ENCODE data around the gene MAPK13.
"Not testable (repeated sequence)": the region's sequence is repeated elsewhere in the genome, so short reads cannot be mapped to it uniquely, and the experiment has no call there.

Gene MAPK13

DNA sequence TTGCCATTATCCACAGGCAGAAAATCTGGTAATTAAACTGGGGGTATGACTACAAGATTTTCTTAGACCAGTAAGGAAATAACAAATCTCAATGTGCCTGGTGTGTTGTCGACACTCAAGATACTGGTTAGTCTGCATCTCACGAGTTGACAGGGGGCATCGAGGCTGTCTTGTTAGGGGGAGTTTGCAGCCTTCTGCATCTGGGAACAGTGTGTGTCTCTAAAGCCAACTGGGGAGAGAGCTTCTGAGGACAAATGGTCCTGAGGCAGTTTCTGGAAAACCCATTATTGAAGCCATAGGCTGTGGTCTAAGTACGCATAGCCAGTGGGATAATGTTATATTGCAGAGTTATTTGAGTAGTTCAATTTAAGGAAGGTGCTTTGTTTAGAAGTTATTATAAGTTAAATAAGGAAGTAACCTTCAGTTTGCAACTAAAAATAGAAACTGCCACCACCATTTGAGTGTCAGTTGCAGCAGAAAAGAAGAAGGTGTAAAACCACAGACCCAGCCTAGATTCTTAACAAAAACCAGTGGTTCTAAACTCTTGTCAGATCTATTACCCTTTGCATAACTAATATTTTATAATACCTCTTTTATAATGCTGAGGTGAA is 15.4 kb upstream of the MAPK13 start:
- DNase-seq (ENCODE audit: low read depth in 1 of 2, low spot score in 1 of 2) = no peak

DNA sequence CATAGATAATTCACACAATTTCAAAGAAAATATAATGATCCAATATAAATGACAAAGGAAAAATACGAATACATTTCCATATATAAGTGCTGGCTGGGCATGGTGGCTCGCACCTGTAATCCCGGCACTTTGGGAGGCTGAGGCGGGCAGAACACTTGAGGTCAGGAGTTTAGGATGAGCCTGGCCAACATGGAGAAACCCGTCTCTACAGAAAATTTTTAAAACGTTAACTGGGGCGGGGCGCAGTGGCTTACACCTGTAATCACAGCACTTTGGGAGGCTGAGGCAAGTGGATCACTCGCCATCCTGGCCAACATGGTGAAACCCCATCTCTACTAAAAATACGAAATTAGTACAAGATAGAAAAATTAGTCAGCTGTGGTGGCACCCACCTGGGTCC is 14.9 kb upstream of the MAPK13 start:
- DNase-seq (ENCODE audit: low read depth in 1 of 2, low spot score in 1 of 2) = no peak

DNA sequence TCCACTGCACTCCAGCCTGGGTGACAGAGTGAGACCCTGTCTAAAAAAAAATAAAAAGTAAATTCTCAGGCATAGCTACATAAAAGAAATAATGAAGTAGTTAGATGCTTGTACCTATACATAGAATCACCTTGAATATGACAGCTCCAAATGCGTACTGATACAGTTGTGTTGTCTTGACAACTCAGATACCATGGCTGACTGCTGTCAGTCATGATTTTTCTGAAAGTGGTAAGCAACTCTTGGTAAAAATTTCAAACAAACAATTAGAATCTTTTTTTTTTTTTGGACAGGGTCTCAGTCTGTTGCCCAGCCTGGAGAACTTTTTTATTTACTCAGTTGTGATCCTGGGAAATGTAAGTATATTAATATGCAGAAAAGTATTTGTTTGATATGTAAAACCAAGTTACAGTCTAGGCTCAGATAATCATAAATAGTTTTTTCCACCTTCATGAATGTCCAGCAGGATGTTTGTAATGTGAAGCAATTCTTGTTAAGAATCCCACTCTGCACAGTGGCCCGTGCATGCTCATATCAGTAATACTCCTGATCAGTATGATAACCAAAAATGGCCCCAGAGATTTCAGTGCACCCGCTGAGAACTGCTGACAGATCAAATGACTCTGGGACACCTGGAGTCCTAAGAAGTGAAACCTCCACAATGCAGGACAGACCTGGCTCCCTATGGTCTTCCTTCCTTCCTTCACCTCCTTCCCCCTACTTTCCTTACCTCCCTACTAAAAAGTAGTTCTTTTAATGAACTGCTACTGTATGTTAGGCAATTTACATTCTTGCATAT is 14.0 kb upstream of the MAPK13 start:
- DNase-seq (ENCODE audit: low read depth in 1 of 2, low spot score in 1 of 2) = no peak

DNA sequence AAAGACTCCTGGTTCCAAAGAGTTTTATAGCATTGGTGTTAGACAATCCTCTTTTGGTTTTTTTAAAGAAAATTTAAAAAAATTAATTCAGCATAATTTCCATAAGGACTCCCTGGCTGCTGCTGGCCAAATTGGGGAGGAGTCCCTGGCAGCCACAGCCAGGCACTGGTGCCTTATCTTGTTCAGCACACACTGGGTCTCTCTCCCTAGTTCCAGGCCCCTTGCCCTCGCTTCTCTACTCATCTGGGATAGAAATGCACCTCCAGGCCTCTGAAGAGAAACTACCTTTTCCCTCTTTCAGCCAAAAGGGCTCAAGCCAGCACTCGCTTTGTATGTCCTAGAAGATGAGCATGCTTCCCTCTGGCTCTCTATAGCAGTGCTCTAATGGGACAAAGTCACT is 13.4 kb upstream of the MAPK13 start:
- DNase-seq (ENCODE audit: low read depth in 1 of 2, low spot score in 1 of 2) = no peak

DNA sequence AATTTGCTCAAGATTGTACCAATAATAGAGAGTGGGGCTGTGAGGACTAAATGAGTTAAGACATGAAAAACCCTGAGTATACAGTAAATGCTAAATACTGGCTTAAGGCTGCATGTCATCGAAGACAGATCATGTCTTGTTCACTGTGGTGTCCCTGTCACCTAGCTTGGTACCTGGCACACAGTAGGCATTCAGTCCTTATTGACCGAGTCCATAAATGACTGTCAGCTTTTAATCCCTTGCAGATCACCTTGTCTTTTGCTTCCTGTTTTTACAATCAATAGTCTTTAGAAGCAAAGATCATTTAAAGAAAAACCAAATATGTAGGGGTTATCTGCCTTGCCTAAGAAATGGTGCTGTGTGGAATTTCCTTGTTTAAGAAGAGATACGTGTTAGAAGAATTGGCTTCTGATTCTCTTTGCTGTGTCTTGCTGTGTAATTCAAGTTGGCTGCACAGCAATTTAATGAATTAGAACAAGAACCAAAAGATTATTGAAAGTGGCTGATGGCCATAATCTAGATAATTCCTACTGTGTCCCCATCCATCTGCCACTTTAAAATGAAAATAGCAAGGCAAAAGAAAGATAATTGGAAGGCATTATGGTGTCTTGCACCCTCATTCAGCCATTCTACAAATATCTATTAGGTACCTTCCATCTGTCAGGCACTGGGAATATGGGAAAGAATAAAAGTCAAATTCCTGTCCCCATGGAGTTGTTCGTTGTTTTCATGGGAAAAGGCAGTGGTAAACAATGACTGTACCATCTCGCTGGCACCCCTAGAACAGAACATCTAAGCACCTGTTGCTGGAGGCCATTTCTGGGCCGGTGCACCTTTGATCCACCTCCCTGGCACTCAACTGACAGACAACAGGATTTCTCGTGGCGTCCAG is 12.4 kb upstream of the MAPK13 start:
- DNase-seq (ENCODE audit: low read depth in 1 of 2, low spot score in 1 of 2) = no peak

DNA sequence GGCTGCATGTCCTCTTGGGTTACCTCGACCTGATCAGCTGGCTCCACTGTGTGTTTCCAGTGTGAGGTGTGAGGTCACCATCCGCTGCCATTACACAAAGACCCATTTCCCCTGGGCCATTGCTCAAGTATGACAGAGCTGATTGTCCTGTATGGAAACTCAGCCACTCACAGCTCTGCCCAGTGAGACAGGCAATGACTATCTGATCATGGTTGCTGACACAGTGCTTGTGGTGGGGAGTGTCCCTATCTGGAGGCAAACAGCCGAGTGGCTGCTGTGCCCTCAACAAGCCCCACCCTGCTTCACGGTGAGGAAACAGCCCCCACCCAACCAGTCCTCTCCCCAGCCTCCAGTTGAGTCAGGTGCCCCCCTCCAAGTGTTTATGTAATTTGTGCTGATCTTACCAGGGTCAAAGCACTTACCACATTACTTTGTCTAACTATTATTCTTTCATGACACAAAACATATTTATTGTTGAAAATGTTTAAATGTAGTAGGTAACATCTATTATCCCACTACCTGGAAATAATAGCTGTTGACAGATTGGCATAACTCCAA is 11.7 kb upstream of the MAPK13 start:
- DNase-seq (ENCODE audit: low read depth in 1 of 2, low spot score in 1 of 2) = peak in 1 of 2 donors; percentile 41

DNA sequence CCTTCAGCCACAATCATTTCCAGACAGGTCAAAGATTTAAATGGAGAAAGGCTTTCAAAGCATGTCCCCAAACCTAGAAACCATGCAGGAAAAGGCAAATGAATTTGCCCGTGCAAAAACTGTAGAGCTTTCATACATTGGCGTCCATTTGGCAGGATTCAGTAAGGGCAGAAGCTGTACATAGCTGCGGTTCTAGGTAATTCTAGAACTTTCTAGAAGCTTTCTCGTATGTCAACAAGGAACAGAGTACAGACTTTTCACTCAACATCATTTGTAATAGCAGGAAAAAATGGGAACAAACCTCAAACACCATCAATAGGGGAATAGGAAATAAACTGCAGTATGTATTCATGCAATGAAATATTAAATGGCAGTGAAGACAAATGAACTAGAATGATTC is 11.1 kb upstream of the MAPK13 start:
- no peak for DNase-seq (ENCODE audit: low read depth in 1 of 2, low spot score in 1 of 2)

DNA sequence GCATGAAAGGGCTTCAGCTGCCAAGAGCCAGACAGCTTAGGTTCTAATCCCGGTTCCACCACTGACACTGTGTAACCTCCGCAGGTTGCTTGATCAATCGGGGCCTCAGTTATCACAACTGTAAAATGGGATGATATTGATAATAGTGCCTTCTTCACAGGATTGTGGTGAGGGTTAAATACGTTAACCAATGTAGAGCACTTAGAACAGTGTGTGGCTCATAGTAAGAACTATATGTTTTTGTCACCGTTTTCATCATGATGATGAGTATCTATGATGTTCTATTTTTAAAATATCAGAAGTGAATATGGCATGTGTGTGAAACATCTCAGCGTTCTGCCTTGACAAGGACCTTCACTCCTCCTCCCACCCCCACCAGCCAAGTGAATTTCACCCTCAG is 10.3 kb upstream of the MAPK13 start:
- DNase-seq (ENCODE audit: low read depth in 1 of 2, low spot score in 1 of 2) = no peak

DNA sequence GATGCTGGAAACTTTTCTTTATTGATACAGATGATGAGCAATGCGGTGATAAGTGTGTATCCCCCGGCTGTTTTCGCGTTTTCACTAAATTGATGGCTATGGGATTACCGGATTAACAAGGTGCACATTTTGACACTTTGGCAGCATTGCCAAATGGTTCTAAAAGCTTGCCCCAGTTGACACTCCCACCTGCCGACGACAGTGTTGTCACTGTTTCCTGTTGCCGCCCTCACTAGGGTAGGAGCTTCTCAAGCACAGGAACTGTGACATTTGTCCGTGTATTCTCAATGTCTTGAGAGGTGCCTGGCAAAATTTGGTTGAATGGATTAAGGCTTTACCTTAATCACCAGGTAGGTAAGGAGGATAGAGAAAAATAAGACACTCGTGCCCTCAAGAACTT is 9.8 kb upstream of the MAPK13 start:
- peak; percentile 44 to 48 for DNase-seq (ENCODE audit: low read depth in 1 of 2, low spot score in 1 of 2)

DNA sequence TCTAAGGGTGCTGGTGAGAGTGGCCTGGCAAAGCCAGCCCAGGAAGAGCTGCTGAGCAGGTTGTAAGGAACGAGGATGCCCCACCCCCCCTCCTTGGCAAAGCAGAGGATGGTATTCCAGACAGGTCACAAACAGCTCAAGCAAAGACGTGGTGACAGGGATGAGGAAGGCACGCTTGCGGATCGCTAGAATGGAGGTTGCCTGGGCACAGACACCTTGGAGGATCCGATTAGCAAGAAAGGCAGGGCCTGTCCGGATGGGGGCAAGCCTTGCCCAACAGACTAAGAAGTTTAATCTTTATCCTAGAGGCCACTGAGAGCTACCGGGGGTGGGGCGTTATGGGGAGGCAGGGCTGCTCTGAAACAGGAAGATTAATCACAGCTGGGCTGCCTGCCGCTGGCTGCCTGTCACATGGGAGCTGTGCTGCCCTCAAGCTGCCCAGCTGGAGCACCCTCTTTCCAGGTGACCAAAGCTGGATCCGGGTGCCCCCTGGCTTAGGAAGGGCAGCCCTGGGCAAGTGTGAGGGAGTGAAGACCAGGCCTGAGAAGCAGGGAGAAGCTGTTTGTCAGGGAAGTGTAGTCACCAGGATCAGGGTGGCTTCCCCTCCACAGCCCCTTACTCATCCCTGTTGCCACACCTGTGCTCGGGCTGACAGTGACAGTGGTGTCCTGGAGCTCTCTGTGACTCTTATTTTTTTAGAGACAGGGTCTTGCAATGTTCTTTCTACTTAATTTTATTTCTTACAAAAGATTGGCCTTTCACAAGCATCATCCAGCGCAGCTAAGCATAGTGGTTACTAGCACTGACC is 9.1 kb upstream of the MAPK13 start:
- peak in 1 of 2 donors; percentile 35 for DNase-seq (ENCODE audit: low read depth in 1 of 2, low spot score in 1 of 2)

DNA sequence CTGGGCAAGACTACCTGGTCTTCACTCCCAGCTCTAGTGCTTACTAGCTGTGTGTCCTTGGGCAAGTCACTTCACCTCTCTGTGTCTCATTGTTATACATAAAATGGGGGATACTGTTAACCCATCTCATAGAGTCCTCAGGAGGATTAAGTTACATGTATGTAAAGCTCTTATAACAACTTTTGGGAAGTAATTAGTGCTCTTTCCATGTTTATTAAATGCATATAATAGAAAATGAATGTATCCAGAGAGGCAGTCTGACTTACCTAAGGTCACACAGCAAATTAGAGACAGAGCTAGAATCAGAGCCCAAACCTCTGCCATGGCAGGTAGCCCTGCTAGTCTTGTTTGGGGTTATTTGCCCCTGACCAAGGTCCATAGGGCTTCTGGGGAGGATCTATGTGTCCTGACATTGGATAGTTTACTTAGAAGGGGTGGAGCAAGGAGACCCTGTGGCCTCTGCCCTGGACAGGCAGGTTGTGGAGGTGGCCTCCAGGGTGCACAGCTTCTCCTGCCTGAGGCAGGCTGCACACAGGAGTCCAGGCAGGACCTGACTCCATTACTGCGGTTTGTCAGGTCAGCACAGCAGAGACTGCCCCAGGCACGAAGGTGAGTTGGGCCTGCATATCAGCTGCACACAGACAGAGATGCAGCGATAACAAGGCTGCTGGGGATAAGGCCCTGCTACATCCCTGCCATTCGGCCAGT is 8.4 kb upstream of the MAPK13 start:
- no peak for DNase-seq (ENCODE audit: low read depth in 1 of 2, low spot score in 1 of 2)

DNA sequence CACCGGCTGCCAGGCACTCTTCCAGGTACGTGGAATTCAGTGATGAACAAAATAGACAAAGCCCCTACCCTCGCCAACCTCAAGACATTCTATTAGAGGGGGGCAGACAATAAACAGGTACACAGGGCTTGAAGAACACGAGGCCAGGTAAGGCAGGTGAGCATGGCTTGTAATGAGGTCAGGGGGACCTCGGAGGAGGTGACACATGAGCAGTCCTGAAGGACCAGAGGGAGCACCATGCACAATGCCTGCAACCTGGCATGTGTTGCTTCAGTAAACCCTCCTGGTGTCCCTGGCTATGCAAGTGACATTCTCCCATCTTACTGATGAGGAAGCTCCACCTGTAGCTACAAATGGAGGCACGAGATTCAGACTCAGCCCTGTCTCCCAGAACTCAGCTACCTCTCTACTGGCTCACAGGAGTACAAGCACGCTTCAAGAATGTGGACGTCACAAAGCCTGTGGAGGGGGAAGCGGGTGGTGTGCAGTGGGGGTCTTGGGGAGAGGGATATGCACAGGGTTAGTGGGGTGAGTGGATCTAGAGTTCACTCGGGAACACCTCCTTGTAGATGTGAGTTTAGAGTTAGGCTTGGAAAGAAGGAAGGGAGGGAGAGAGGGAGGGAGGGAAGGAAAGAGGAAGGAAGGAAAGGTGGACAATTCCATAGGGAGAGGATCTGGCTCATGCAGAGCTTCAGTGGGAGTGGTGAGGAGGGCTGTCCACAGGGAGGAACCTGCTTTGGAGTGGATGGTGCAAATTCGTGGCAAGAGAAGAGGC is 7.6 kb upstream of the MAPK13 start:
- no peak for DNase-seq (ENCODE audit: low read depth in 1 of 2, low spot score in 1 of 2)

DNA sequence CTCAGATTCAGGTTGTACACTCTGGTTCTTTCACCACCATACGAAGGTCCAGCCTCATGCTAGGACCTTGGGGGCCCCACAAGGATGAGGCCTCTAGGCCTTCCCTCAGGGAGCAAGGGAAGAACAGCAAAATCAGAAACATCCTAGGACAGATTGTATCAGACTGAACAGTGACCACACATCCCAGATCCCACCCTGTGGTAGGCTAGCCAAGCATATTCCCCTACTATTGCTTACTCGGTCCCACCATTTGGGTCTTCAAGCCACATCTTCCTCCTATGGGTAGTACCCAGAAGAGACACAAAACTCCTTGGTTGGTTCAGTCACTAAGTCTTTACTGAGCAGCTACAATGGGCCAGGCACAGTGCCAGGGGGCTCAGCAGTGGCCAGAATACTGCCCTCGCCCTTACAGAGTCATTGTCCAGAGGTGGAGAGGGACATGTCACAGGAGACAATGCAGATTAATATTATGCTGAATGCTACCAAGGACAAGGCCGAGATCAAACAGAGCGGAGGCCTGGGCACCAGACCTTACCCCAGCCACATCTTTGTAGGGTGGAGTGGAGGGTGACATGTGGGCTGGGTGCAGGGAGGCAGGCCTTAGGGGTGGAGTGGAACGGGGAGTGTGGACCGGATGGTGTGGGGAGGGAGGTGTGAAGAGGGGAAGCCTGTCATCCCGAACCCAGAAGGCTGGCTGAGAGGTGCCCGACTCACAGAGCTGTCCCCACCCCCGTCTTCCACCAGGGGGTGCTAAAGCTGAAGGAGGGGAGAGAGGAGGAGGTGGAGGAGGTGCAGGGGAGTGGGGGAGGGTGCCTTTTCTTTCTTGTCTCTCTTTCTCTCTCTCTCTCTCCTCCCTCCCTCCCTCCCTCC is 6.8 kb upstream of the MAPK13 start:
- peak; percentile 77 to 81 for DNase-seq (ENCODE audit: low read depth in 1 of 2, low spot score in 1 of 2)

DNA sequence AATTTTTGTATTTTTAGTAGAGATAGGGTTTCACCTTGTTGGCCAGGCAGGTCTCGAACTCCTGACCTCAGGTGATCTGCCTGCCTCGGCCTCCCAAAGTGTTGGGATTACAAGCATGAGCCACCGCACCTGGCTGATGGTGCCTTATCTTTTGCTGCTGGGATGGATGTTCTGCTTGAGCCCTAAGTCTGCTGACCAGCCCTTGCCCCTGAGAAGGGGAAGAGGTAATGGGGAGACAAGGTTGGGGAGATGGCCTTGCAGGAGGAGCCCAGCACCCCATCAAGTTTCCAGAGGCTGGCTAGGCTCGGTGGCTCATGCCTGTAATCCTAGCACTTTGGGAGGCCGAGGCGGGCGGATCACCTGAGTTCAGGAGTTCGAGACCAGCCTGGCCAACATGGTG is 6.0 kb upstream of the MAPK13 start:
- DNase-seq (ENCODE audit: low read depth in 1 of 2, low spot score in 1 of 2) = not testable (repeated sequence)

DNA sequence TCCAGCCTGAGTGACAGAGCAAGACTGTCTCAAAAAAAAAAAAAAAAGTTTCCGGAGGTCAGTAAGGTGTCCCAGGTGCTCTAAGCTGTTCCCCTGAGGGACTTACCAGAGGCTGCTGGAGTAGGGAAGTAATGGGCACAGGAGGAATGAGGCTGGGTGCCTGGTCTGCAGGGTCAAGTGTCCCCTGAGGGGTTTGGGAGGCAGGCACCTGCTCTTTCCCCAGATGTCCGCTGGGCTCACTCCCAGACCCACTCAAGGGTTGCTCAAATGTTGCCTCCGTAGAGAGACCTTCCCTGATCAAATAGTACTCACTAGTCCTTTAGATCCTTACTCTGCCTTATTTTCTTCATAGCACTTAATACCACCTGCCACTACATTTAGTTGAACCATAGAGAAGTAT is 5.4 kb upstream of the MAPK13 start:
- DNase-seq (ENCODE audit: low read depth in 1 of 2, low spot score in 1 of 2) = no peak

DNA sequence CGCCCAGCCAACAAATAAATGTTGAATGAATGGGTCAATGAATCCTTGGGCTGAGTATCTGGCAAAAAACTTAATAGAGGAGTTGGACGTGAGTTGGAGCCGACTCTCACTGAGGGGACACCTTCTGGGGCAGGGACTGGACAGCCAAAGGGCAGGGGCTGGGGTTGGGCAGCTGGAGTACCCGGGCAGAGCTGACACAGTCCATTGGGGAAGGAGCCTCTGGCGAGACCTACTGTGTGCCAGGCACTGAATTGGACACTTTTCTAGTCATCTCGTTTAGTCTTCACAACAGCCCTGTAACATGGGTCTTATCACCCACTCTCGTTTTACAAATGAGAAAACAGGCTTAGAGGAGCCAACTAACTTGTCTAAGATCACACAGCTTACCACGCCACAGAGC is 4.7 kb upstream of the MAPK13 start:
- DNase-seq (ENCODE audit: low read depth in 1 of 2, low spot score in 1 of 2) = no peak

DNA sequence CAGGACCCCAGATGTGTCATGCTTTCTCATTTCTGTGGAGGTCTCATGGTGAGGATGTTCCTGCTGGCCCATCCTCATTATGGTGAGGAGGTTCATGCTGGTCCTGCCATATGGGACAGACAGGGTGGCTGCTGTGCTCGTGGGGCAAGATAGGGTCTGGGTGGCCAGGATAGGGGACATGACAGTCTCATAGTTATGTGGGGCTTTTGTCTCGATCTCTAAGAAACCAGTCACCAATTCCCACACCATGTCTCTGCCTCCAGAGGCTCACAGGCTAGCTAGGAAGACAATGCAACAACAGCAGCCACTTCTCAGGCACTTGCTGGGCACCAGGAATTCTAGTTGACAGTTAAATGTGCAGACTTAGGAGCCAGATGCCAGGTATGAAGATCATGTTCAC is 4.2 kb upstream of the MAPK13 start:
- DNase-seq (ENCODE audit: low read depth in 1 of 2, low spot score in 1 of 2) = no peak
